ENCODE data around the gene FAM181A.

FAM181A gene

DNA sequence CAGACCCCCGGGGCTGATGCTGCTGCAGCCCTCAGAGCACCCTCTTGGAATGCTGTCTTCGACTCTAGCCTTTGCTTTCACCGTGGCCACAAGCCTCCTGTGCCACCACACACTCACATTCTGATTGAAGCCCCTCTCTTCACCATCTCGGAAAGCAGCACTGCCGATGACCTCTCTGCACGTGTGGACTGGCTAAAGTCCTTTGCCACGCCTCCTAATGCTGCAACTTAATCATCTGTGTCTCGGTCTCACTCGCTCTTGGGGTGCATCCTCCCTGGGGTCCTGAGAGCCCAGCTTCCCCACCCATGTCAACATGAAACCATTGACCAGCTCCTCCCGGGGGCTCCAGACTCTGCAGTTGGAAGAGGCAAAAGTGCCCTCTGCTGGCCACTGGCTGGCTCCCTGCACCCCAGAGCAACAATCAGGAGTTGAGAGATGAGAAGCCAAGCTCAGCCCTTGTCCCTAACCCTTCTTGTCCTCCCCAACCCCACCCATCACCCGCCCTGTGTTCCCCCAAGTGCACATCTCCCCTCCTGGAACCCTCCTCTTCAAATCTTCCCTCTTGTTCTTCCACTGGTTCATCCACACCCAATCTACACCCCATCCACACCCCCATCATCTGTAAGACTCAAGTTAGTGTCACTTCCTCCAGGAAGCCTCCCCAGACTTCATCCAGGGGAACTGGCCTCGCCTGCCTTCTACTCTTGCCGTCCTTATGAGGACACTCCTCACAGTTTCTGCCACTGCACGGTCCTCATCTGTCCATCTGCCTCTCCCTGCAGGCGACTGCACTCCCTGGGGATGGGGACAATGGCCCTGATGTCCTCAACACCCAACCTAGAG, 23.6 kb upstream of the FAM181A start:
- DNase-seq (ENCODE audit: low spot score): no peak

DNA sequence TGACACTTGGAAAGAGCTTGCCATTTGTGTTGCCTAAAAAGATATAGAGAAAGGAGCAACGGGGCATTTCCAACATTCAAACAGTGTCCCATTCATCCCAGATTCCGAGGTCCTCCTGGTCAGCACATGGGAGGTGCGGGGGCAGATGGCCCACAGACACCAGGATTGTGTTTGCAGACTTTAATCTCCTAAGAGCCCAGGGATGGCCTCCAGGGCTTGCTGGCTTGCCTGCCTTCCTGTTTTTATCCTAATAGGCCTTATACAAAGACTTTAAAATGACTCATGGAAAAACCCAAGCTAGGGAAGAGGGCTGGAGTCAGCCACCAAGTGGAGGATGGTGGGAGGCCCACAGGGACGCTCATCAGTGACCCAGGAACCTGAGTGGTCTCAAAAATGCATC, 21.5 kb upstream of the FAM181A start:
- DNase-seq (ENCODE audit: low spot score): no peak

DNA sequence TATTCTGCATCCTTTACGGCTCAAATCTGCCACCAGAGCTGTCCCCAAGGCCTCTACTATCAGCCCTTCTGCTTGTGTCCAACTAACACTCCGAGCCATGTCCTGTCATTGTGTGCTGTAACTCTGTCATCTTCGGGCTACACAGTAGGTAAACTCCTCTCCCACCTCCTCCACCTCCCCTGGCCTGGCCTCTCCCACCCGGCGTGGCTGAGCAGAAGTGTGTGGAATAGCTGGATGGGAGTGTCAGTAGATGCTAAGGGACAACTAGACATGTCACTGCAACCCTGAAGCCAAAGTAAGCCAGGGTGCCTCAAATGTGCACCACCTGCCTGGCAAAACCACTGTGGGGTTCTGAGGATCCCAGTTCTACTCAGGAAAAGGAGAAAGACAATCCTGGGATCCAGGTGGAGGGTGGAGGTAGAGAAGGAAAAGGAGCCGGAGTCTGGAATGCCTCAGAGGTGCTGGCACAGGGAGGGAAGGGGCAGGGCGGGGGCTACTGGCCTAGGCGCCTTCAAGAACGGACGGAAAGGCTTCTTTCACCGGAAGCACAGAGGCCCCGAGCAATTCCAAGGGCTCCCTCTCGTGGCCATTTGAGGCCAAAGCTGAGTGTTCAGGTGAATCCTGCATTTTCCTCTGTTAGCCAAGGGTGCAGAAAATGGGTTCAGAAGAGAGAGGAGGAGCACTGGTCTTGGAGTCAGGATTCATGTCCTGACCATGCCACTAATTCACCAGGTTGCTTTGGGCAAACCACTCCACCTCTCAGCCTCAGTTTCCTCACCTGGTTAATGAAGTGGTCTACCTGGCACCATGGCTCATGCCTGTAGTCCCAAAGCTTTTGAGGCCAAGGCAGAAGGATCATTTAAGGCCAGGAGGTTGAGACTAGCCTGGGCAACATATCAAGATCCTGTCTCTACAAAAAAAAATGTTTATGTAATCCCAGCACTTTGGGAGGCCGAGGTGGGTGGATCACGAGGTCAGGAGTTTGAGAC, 20.5 kb upstream of the FAM181A start:
- DNase-seq (ENCODE audit: low spot score): peak; percentile 40

DNA sequence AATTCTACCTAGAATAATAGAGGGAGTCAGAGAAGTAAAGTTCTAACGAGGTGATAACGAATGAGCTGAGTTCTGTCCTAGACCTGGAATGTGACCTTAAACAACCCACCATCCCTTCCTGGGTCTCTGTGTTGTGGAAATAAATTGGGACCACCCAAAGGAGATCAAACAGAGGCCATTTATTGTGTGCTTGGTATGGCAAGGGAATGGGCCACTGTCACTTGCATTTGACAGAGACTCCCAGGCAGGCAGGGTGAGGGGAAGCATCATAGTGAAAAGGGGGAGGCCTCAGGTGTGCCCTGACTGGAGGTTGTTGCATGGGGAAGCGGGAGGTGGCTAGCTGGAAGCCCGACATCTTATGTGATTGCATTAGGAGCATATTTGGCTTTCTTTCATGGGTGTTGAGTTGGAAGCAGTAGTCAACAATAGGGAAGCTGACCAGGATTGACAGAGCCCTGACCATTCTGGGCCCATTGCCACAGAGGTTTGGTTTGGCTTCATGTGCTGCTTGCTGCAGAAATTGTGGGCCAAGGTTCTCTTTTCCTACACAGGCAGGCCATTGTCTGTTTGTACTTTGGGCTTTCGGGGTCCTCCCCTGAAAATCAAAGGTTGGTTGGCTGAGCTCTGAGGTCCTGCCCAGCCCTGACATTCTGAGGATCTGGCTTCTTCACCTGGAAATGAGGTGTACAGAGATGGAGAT, 17.6 kb upstream of the FAM181A start:
- no peak for DNase-seq (ENCODE audit: low spot score)

DNA sequence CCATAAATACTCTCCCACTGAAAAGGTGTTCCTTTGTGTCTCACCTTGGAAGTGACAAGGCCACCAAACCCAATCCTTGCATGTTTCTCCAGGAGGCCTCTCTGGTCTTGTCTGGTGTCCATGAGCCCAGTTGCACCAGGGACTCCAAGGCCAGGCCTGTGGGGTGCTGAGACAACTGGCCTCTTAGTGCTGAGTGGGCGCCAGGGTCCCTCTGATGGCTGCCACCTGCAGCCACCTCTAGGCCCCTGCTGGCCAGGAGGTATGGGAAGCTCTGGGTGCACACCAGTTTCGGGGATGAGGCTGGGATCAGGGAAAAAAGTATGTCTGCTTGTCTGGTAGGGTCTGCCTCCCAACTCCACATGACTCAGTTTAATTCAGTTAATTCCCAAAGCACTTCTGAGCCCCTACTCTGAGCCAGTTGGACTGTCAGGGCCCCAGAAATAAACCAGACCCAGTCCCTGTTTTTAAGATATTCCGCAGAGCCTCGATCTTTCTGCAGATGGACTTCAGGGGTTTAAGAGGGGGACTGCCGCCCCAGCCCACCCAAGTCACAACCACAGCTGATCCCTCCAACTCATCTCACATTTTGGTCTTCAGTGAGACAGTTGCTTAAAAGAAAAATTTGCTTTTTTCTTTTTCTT, 15.0 kb upstream of the FAM181A start:
- DNase-seq (ENCODE audit: low spot score): no peak

DNA sequence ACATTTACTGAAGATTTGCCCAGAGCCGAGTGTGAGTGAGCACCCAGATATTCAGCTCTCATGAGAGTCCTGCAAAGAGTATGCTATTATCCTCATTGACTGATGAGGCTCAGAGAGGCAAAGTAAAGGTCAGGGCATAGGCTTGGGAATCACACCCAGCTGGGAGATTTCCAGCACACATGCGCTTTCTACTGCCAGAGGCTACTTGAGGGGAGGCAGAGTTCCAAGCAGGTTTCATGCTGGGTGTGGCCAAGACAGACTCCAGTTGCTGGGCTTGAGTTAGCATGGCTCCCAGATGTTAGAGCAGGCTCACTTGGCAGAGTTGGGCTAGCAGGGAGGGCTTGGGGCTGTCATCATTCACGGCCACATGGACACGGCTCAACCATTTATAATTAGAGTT, 14.4 kb upstream of the FAM181A start:
- no peak for DNase-seq (ENCODE audit: low spot score)

DNA sequence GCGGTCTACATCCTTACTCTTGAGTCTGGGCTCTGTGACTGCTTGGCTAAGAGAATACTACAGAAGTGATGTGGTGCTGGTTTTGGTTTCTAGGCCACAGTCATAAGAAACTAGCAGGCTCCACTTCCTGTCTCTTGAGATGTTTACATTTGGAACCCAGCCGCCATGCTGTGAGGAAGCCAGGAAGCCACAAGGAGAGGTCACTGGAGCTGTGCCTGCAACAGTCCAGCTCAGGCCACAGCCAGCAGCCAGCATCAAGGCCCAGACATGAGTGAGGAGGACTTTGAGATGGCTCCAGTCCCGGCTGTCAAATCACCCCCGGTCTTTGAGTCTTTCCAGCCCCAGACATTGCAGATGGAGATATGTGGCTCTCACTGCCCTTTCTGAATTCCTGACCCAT, 12.9 kb upstream of the FAM181A start:
- no peak for DNase-seq (ENCODE audit: low spot score)

DNA sequence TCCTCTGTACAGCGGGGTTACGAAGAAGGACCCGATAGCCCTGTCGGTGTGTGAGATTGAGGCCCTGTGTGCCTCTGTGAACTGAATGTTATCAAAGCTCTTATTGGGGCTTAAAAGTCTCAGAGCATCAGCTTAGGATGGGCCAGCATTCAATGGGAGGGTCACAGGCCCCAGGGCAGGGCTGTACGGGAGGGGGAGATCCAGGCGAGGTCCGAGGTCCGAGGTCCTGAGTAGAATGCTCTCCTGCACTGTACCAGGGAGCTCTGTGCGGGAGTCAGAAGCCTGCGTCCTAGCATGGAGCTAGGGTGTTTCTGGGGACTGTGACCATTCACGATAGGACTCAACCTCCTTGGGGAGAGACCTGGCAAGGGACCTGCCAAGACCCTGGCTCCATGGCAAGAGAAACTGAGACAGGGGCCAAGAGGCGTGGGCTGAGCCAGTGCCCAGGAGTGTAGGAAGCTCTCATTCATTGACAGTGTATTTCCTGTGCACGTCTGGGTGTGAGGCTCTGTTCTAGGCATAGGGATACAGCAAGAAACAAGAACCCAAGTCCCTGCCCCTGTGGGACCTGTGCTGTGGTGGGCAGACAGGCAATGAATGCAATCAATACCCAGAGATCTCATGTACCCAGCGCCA, 12.0 kb upstream of the FAM181A start:
- DNase-seq (ENCODE audit: low spot score): no peak

DNA sequence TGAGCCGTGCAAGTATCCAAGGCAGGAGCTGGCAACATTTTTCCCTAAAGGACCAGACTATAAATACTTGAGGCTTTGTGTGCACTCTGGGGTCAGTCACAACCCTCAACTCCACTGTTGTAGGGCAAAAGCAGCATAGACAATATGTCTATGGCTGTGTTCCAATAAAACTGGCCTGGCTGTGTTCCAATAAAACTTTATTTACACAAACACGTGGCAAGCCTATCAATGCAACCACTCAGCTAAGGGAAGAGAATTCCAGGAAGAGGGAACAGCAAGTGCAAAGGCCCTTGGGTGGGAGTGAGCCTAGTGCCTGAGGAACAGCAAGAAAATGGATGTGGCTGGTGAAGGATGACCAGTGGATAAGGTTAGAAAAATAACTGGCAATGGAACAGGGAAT, 11.3 kb upstream of the FAM181A start:
- no peak for DNase-seq (ENCODE audit: low spot score)

DNA sequence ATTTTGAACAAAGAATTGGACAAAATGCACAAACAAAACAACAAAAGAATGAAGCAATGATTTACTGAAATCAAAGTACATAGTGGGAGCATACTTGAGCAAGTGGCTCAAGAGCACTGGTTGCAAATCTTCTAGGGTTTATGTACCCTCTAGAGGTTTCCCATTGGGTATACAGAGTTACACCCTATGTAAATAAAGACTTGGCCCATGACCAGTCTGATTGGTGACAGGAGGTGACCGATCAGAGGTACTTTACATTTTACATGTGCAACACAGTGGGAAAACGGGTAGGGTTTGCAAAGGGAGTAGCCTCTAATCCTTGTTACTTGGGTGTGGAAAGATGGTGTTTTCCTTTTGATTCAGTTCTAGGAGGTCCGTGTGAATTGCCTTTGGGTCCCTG, 10.6 kb upstream of the FAM181A start:
- no peak for DNase-seq (ENCODE audit: low spot score)

DNA sequence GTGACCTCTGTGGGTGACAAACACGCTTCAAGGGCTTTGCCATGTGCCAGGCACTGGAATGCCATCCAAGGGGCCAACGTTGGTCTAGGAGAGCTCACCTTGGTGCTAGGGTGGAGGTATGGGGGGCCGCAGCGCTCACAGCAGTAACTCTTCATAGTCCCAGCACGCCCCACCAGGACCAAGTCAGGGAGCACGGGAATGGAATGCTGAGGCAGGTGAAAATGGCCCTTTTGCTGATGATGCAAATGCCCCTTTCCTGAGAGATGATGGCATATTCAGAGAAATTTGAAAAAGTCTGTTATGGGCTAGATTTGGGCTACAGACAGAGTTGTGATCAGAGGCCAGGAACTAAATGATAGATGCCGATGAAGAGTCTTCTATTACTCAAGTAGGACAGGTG, 10.0 kb upstream of the FAM181A start:
- DNase-seq (ENCODE audit: low spot score): no peak

DNA sequence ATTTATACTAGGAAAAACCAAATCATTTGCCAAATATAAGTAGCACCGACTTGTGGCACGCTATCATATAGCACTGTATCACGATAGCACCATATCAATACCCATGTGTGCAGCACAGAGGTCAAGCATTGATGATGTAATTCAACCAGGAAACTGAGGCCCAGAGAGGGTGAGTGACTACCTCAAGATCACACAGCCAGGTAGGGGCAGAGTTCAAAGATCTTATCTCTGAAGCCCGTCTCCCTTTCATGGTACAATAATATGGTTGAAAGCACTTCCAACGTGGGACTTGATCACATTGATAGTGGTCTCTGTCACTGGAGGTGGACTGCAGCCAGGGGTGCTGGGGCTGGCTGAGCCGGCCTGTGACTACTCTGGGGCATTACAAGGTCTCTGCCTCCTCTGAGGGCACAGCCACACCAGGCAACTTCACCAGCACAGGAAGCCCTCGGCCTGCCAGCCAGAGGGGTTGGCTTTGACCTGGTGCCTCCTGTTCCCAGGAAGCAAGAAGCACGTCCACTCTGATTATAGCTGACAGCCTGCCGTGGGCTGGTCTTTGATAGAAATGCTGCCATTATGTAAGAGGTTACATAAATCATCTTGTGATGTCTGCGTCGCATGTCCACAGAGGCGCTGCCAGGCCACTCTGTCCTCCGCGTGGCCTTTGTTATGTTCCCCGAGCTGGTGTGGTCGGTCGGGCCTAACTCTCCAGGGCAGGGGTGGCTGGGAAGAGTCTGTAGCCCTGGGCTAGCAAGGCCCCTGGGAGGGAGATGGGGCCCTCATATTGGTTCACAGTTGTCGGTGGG, 5.9 kb upstream of the FAM181A start:
- no peak for DNase-seq (ENCODE audit: low spot score)

DNA sequence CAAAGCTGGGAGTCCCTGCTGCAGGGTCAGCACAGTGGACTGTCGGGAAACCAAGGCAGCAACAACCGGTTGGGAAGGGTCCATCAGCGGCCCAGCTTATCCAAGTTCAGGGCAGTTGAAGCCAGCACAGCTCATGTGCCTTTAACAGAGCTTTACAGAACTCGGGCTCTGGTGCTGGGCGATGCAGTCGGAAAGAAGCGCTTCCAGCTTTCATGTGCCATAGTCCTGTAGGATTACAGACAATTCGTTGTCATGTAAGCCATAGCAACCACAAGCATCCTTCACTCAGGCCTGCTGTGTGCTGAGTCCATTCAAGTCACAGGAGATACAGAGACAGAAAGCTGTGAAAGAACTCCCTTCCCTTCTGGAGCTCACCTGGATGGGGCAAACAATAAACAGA, 3.5 kb upstream of the FAM181A start:
- DNase-seq (ENCODE audit: low spot score): no peak

DNA sequence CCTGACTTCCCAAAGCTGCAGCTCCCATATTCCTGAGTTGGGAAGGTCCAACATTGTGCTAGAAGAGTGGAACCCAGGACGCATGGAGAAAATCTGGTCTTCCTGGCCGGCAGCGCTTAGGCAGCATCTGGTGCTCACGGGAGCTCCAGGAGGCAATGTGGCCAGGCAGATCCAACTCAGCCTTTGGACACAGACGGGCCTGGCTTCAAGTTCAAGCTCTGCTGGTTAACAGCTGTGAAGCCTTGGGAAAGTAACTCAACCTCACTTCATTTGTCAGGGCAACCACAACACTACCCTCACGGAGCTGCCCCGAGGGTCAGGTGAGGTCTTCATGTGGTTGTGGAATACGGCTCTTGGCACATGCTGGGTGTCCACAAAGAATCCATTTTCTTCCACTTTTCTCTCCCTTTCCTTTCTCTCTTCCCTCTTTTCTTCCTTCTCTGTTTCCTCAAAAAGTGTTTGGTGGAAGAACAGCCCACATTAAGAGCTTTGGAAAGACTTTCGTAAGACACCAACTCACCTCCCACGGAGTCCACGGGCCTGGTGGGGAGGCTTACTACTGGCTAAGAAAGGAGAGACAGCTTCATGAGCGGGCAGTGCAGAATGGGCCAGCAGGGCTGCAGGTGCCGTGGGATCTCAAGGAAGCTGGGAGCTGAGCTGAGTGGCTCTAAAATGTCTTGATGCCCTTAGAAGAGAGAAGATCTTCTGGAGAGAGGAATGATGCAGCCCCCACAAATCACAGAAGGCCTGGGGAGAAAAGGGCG, 2.4 kb upstream of the FAM181A start:
- DNase-seq (ENCODE audit: low spot score): no peak

DNA sequence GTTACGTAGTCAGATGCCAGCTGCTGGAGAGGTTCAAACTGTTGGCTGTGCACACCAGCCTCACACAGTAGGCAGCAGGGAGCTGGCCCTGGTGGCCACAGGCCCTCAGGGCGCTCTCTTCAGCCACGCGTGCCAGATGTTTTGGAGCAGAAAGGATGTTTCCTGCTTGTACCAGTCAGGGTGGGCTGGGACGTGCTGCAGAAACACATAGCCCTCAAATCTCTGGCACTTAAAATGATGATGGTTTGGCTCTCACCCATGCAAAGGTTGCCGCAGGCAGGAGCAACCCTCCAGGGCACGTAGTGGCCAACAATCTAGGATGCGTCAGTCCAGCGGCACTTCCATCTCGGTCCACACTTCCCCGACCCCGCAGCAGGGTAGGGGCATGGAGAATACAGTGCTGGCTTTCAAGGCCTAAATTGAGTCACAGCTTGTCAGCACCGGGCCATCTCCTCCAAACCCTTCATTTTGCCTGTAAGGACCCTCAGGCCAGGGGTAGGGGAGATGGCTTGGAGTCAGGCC, 1.7 kb upstream of the FAM181A start:
- DNase-seq (ENCODE audit: low spot score): no peak

DNA sequence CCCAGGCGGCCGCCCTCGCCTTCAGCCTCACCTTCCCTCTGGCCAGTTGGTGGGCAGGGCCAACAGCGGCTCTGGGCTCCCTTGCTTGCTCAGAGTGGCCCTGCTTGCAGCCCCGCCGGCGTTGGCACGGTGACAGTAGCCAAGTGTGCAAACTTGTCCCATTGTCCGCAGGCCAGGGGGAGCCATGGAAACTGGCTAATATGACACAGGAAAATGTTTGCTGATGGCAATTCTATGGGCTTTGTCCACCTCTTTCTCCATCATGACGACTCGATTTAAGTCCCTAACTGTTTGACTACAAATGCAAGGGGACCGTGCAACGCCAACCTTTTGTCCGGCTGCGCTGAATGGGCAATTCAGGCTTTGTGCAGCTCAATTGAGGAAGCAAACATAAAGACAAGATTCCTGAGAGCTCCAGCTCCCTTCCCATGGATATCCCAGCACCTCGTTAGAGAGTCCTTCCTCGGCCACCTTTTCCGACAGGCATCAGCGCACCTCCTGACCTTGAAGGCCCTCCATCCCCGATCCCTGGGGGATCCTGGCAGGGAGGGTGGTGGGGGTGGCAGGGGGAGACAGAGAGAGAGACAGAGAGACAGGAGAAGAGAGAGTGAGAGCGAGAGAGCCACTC, 785 bp upstream of the FAM181A start:
- DNase-seq (ENCODE audit: low spot score): no peak

DNA sequence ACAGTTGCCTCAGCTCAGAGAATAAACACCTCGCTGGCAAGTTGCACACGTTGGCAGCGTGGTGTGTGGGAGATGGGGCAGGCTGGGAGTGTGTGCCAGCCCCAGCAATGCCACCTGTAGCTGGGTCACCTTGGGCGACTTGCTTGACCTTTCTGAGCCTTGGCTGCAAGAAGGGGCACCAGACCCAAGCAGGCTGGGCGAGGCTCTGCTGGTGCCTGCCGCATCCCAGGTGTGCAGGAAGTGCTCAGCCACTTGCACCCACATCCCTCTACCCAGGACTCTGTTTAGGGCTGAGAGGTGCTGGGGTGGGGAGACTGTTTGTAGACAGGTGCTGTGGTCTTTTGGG, 629 bp downstream of the FAM181A start:
- DNase-seq (ENCODE audit: low spot score): no peak

DNA sequence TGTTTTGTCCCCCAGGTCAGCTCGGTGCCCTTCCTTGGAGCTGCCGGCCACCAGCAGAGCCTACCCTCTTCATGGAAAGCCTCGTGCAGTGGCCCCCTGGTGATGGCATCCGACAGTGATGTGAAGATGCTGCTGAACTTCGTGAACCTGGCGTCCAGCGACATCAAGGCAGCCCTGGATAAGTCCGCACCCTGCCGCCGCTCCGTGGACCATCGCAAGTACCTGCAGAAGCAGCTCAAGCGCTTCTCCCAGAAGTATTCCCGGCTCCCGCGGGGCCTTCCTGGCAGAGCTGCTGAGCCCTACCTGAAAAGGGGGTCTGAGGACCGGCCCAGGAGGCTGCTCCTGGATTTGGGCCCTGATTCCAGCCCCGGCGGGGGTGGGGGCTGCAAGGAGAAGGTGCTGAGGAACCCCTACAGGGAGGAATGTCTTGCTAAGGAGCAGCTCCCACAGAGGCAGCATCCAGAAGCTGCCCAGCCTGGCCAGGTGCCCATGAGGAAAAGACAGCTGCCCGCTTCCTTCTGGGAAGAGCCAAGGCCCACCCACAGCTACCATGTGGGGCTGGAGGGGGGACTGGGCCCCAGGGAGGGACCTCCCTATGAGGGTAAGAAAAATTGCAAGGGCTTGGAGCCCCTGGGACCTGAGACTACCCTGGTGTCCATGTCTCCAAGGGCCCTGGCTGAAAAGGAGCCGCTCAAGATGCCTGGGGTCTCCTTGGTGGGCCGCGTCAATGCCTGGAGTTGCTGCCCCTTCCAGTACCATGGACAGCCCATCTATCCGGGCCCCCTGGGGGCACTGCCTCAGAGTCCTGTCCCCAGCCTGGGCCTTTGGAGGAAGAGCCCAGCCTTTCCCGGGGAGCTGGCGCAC, 1.3 kb downstream of the FAM181A start:
- no peak for DNase-seq (ENCODE audit: low spot score)
